DMS114 treated with DMSO at 0.1 percent for 48 hours (cell line): ENCODE results near the gene PSTPIP1.

Experiments
- DNase-seq: peaks from one replicate; lab custom pipeline; 2025; ENCODE audit not compliant: unreplicated experiment; lab: John Stamatoyannopoulos, UW

PSTPIP1 gene

GRCh38 chr15:77068633-77069032, 73.7 kb downstream of the PSTPIP1 start:
- DNase-seq, result no peak

- DNase-seq, result no peak
These were observed 74.7 kb downstream of the PSTPIP1 start for GRCh38 chr15:77069521-77070121.

DNA sequence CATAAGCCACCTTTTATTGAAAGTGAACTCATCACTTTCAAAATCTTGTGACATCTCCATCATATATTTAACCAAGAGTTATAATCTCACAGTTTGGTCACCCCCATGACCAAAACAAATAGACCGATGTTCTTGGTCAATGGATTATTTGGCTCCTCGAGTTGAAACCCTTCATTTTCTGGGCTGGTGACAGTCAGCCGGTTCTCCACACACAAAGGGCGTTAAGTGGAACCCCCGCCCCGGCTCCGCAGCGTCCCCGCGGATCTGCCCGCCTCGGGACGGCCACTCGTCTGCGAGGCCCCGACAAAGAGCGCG, 75.2 kb downstream of the PSTPIP1 start:
- DNase-seq, result peak; percentile 15

GRCh38 chr15:77070495-77071304, 75.8 kb downstream of the PSTPIP1 start, which contains the start of gene TSPAN3:
Gene TSPAN3, minus strand, starts transcription at chr15:77071109. Its CDS starts 155 bp downstream, at chr15:77070954.
- DNase-seq, result peak; percentile 83

DNA sequence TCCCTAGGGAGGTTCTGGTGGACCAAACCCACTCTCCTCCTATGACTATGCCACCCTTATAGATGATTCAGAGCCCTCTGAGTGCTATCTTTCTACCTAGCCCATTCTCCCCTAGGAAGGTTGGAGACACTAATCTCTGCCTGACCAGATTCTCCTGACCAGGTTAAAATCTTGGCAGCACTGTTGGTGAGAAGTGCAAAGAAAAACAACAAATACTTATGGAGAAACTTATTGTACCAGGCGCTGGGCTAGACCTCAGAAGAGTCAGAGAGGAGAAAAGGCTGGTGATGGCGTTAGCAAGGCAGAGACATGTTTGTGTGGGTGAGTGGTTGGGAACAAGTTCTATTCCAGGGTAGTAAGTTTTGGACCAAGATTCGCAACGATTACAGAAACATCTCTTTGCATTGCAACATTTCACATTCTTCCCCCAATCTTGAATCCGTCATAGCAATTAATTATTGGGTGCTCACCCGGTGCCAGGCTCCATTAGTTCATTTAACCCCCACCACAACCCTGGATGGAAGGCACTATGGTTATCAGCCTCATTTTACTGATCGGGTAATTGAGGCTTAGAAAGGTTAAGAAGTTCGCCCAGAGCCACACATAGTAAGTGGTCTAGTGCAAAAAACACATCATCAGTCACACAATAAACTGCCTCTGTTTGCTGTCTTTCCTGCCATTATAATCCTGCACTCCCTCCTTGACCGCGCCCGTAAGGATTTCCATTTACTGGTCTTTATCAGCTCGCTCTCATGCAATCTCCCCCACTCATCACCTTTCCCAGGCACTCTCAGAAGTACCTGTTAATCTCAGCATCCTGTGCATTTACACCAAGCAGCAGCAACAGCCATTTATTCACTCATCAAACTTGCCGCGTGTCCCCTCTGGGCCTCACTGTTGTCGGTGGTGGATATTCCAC, 76.6 kb downstream of the PSTPIP1 start:
- no peak for DNase-seq

- no peak for DNase-seq
These were observed 79.4 kb downstream of the PSTPIP1 start for GRCh38 chr15:77074350-77074749.

DNA sequence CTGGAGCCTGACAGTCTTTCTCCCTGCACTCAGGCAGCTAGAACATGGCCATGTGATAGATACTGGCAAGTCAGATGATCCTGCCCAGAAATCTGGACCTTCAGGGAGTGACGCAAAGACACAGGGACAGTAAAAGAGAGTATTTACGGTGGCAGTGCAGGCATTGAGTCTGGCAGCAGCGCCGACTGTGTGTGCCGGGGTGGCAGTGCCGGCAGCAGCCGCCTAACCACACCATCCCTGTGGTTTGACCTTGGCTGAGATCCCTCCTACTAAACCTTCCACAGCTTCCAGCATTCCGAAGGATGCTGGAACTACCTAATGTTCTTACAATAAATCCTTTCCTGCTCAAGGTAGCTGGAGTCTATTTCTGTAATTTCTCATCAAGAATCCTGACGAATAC, 80.6 kb downstream of the PSTPIP1 start:
- no peak for DNase-seq

DNA sequence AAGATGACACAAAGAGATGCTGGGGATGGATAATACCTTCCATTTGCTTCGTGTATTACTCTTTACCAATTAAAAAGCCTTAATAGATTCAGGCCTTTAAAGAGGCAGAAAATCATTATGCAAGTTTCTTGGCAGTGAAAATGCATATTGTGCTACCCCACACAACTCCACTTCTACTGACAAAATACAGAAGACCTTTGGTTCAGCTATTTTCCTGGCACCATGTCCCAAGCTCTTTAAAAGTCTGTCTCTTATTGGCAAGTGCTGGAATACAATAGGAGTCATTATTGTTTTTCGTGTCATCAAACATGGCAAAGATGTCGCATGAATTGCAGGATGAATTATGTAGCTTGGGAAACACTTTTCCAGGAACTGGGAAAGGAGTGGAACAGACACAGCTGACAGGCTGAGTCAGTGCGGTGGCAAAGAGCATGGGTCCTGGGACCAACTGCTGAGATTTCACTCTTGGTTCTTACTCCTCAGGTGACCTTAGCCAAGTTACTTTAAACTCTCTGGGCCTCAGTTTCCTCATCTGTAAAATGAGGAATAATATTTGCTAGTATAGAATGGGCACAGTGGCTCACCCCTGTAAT, 81.5 kb downstream of the PSTPIP1 start:
- no peak for DNase-seq

DNA sequence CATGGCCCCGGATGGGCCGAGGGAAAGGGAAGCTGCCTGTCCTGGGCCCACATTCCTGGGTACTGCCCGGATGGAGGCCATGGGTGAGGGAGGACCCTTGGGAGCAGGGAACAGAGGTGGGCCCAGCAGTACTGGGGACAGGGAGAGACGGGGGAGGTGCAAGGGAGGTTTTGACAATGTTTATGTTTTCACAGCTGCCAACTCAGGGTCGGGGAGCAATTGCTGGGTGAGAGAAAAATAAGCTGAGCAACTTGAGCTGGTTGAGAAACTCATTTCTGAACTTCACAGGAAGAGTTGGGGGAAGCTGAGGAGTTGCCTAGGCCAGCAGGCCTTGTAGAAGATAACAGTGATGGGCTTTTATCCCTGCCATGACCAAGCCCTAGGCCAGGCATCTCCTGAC, 87.0 kb downstream of the PSTPIP1 start:
- no peak for DNase-seq

- no peak for DNase-seq
These were observed 88.6 kb downstream of the PSTPIP1 start for GRCh38 chr15:77083381-77084160.

DNA sequence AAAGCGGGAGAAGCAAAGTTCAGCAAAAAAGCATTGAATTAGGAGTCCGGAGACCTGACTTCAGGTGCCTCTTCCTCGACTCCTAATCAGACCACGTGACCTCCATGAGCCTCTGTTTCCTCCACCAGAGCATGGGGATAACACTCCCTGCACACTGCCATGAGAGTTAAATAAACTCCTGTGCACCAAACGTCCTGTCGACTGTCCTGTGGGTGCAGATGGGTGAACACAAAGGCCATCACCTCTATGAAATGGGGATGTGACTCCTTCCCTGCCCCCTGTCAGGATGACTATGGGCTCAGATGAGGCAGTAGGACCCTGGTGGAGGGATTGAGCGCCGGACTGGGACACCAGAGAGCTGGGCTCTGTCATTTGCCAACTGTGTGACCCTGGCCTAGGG, 89.5 kb downstream of the PSTPIP1 start:
- no peak for DNase-seq

DNA sequence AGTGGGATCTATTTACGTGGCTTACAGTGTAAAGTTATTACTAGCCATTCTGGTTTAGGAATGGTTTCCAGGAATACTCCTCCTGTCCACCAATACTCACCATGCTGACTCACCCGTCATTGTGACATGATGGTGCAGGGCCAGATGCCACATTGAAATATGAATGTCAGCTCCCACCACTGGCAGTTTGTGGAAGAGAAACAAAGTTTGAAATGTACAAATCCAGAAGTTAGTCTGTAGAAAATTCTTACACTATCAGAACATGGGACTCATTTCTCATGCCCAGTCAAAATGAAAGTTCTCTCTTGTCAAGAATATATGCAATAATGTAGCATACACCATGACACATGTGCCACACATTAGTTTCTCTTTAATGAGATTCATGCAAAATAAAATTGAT, 90.4 kb downstream of the PSTPIP1 start:
- no peak for DNase-seq
